Activated effector memory CD4-positive, alpha-beta T cell treated with anti-CD3 and anti-CD28 coated beads, Interleukin-2, amount 50 U/mL, for 16 hours (primary cell): ENCODE data around the gene CD27.
A peak's percentile ranks its signal among the peaks of the same experiment; 100 is the strongest.
"Not testable (repeated sequence)": the region's sequence is repeated elsewhere in the genome, so short reads cannot be mapped to it uniquely, and the experiment has no call there.

ENCODE experiments used
- DNase-seq: peaks from one replicate; pipeline ENCODE4 v3.0.0-alpha.2; 2020

CD27 gene

DNA sequence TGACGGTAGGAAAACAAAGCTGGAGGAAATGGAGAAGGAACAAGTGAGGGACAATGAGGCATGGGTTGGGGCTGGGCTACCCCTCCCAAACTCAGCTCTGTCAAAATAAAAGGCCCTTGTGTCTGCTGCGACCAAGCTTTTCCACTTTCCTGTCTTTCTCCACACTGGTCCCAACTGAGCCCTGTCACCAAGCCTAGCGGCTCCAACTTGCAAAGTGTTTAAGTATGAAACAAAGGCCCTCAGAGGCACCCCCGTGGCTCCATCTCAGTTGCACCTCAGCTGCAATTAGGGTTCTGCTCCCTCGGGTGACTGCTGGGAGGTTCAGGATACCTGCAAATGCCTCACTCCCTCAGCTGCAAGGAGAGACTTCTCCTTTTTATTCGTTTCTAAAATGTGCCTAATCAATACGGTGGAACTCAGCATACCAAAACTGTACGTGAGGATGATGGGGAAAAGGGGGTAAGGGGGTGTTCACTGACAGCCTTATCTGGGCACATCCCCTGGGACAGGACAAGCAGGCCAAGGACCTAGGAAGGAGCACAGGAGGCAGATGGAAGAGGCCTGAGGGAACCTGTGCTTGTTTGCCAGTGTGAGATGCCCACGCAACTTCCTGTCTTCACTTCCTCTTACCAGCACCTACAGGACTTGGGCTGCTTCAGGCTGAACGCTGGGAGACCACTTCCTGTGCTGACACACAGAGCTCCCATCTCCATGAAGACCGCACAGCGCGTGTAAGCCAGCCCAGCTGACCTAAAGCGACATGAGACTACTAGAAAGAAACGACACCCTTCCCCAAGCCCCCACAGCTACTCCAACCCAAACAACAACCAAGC, 16.9 kb downstream of the CD27 start:
- DNase-seq = peak; percentile 92

DNA sequence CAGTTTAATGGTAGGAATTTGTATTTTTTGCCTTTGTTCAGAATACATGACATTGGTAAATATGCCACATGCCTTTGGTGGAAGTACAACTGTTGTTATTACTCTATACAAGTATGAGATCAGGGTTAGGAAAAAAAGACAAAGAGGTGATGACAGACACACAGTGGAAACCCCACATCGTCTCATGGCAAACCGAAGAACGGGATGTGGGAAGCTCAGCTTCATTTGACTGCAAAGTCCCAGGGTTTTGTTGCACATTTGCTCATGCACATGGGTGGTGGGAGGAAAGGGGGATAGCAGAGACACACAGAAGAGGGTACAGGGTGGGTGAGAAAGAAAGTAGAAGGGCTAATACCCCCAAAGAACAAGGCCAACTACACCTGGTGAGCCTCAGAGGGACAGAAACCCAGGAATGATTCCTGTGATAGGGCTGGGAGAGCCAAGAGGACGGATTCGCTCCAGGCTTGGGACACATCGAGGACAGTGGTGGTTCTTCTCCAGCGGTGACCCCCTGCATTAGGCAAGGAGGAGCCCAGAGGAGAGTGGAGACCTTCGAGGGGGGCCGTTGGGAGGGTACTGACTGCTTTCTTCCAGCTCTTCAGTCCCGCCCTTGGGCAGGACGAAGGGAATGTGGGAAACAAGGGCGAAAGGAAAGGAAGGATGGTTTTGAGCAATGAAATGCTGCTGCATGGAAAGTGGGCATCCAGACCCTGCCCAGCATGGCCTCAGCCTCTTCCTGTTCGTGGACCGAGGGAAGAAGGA, 17.7 kb downstream of the CD27 start:
- DNase-seq = peak; percentile 75

DNA sequence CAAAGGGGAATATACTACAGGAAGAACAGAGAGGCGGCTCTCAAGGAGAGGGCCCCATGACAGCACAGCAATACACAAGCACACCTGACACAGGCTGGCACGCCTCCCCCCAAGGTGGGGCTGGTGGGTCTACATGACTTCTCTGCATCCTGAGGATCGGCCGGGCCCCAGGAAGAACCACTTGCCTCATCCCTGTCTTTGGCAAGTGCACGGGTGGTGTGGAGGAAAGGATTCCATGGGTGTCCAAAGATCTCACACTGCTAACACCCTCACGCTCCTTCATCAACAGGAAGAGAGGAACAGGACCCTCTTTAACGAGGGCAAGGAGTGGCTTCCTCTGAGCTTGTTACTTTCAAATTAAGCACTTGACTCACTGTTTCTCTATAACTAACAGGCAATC, 18.5 kb downstream of the CD27 start:
- DNase-seq = peak; percentile 74

DNA sequence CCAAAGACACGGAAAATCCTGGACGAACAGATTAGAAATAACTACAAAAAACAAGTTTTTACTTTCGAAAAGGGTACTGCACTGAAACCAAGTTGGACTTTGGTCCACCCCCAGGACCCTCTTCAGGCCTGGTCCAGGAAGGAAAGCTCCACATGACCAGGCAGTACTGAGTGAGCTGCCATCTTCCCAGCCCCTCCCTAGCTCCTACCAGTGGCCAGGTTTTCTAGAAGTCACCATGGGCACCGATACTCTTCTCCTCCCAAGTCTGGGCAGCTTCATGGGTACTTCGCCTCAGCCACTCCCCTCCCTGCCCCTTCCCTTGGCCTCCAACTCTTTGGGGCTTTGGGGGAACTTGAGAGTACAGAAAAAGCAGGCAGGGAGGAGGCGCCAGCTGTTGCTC, 19.1 kb downstream of the CD27 start:
- DNase-seq = no peak

DNA sequence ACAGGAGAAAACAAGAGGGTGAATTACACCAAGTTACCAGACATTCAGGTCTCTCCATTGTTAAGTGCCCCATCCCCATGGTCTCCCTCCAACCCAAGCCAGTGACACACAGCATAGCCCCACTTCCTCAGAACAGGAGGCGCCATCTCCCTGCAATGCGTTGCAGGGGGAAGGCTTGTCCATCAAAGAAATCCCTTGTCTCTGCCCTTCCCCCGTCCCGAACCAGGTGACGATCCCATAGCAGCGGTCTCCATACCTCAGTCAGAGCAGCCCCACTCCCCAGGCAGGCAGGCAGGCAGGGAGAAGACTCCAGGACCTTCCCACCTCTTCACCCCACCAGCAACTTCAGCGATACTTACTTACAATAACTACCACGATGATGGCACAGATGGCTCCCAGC, 19.8 kb downstream of the CD27 start:
- DNase-seq = no peak

DNA sequence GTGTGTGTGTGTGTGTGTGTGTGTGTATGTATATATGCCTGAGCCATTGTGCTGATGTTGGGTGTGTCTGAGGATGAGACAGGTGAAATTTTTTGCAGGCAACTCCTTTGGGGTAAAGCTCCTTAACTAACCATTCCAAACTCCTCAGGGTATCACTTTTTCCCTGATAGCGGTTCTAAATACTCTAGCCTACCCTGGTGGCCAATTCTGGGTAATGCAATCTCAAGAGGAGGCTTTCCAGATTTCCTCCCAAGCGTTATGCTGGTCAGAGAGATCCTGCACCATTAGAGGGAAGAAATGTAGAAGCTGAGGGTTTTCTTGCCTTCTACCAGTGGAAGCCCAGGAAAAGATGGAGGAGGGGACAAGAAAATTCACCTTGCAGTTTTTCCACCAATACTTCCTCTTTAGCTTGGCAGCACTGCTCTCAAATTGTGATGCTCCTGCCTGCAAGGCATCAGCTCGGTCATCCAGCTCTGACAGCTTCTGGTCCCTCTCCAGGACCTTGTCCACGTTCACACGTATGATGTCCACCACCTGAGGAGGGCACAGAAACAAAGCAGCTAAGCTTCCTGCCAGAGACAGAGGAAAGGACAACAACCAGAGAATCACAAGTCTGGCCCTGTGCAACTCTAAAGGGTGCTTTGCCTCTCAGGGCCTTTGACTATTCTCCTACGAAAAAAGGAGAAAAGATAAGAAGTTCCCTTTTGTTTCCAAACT, 20.9 kb downstream of the CD27 start:
- DNase-seq = no peak

DNA sequence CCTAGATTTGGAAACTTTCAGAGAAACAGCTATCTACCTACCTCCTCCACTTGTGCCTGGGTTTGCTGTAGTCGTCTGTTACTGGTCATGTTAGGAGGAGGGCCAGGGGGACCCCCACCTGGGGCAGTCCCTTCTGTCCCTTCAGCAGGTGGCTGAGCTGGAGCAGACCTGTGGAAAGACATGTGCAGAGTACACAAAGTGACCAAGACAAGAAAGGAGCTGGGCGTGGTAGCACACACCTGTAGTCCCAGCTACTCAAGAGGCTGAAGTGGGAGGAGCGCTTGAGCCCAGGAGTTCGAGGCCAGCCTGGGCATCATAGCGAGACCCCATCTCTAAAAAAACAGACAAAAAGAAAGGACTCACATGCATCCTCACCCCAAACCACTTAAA, 21.4 kb downstream of the CD27 start:
- no peak for DNase-seq

DNA sequence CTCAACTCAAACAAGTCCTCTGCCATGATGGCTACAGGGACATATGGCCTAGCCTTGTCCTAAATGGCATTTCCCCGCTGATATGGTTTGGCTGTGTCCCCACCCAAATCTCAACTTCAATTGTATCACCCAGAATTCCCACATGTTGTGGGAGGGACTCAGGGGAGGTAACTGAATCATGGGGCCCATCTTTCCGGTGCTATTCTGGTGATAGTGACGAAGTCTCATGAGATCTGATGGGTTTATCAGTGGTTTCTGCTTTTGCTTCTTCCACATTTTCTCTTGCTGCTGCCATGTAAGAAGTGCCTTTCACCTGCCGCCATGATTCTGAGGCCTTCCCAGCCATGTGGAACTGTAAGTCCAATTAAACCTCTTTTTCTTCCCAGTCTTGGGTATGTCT, 22.0 kb downstream of the CD27 start:
- not testable (repeated sequence) for DNase-seq

DNA sequence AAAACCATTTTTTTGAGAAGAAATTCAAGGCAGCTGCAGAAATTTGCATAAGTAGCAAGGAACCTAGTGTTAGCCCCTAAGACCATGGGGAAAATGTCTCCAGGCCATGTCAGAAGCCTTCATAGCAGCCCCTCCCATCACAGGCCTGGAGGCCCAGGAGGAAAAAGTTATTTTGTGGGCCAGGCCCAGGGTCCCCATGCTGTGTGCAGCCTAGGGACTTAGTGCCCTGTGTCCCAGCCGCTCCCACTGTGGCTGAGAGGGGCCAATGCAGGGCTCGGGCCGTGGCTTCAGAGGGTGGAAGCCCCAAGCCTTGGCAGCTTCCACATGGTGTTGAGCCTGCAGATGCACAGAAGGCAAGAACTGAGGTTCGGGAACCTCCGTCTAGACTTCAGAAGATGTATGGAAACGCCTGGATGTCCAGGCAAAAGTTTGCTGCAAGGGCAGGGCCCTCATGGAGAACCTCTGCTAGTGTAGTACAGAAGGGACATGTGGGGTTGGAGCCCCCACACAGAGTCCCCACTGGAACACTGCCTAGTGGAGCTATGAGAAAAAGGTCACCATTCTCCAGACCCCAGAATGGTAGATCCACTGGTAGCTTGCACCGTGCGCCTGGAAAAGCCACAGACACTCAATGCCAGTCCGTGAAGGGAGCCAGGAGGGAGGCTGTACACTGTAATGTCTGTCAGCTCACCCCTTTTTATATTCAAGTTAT, 23.0 kb downstream of the CD27 start:
- DNase-seq = not testable (repeated sequence)

DNA sequence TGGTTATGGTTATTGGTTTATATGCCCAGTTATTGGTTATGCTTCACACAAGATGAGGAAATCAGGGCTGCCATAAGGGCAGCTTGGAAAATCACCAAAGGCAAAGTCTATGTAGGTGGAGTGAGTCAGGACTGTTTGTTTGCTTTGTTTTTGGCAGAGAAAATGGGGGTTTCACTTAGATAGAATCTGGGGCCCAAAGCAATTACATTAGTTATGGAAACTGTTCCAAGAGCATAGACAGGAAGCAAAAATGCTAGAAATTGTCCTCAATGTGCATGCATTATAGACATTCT, 23.5 kb downstream of the CD27 start:
- no peak for DNase-seq

DNA sequence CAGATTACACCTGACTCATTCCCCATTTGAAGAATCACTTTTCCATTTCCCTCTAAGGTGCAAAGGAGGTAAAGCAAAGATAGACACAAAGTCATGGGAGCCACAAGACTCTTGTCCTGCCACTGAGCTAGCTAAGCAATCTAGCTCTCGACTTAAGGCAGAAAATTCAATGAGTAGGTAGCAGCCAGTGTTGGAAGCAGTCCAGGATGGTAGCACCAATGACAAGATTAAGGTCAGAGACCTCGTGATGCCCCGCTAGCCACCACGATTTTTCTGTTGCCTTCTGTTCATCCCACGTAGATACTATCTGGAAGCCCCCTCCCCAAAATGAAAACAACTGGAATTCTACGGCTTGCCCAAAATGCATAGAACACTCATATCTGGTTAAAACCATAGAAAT, 24.3 kb downstream of the CD27 start:
- DNase-seq = peak; percentile 64

DNA sequence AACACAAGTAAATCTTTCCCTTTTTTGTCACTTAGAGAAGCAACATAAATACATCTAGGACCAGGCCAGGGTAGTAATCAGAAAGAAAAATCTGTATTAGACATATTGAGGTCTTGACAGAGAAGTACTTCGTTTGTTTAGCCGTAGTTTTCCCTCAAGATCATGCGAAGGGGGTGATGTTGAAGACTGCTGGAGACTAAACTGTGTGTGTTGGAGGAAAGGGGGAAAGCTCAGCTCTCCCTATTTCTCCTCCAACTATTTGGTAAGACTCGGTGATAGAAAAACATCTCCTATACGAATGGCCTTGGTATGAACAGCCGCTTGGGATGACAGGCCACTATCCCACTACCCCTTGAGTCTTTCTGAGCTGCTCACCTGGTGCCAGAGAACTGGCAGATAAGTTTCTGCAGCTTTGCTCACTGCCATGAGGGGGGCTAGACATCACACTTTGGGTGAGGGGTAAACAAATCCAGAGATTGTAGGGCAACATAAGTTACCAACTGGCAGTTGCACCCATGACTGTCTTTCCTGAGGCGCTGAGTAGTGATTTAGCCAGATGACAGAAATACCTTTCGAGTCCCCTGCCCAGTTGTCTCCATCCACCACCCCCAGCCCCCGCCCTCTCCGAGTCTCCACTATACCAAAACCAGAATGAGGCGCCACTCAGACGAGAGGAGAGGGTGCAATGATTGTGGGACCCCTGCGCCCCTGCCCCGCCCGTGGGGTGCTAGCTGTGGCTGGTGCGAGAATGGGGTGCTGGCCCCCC, 25.0 kb downstream of the CD27 start:
- DNase-seq = peak; percentile 64

DNA sequence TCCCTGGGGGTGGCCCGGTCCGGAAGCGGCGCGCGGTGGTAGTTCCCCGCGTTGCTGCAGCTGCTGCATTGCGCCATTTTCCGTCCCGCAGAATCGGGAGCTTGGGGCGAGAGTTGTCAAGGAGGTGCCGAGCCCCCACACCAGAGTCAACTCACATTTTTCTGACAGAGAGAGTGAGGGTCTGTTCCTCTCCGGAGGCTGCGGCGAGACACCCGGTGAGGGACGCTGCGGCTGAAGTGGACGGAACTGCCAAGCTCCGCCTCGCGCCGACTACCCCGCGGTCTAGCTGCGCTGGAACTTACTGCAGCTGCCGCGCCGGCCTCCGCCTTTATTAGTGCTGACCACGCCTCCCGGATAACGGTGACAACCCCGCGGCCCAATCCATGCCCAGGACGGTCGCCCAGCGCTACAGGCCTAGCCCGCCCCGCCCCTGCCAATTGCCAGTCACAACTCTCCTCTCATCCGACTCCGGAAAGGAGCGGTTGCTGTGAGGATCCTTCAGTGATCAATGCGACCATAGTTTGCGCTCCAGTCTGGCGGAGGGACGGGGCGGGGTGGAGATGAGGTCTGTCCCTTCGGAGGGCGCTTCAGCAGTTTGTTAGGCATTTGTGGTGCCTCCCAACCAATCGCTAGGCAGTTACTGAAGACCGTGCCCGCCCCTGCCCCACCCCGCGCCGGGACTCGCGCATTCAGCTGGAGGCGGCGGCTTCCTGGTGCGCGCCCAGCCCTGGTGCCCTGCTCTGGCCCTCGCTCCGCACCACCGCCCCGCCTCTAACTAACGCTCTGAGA, 25.8 kb downstream of the CD27 start, which contains the start of gene VAMP1:
TSS of gene VAMP1 (minus strand) at position 303 of the 789 bp plus-strand sequence. CDS start at position 157, 146 bp downstream.
- peak; percentile 99 for DNase-seq

DNA sequence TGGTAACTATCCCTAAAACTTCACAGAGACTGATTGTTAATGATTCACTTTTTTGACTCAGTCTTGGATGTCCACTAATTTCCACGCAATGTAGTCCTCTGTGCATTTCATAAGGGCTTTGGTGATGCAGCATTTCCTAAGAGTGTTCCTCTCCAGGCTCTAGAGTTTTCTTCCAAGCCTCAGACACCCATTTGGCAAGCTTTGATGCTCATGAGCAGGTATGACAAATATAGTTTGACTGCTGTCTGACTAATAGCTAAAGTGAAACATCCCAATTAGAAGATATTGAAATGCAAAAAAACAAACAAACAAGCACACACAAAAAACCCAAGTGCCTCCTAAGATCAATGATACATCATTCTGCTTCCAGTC, 27.2 kb downstream of the CD27 start:
- no peak for DNase-seq

DNA sequence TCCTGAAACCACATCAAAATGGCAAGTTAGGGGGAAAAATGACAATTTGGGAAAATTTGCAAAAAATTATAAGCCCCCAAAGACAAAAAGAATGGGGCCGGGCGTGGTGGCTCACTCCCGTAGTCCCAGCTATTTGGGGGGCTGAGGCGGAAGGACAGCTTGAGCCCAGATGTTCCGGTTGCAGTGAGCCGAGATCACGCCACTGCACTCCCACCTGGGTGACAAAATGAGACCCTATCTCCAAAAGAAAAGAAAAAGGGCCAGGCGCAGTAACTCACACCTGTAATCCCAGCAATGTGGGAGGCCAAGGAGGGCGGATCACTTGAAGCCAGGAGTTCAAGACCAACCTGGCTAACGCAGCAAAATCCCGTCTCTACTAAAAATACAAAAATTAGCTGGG, 27.7 kb downstream of the CD27 start:
- no peak for DNase-seq

DNA sequence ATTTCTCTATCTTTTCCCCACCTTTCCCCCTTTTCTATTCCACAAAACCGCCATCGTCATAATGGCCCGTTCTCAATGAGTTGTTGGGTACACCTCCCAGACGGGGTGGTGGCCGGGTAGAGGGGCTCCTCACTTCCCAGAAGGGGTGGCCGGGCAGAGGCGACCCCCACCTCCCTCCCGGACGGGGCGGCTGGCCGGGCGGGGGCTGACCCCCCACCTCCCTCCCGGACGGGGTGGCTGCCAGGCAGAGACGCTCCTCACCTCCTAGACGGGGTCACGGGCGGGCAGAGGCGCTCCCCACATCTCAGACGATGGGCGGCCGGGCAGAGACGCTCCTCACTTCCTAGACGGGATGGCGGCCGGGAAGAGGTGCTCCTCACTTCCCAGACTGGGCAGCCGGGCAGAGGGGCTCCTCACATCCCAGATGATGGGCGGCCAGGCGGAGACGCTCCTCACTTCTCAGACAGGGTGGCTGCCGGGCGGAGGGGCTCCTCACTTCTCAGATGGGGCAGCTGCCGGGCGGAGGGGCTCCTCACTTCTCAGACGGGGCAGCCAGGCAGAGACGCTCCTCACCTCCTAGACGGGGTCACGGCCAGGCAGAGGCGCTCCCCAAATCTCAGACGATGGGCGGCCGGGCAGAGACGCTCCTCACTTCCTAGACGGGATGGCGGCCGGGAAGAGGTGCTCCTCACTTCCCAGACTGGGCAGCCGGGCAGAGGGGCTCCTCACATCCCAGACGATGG, 30.6 kb downstream of the CD27 start:
- not testable (repeated sequence) for DNase-seq

DNA sequence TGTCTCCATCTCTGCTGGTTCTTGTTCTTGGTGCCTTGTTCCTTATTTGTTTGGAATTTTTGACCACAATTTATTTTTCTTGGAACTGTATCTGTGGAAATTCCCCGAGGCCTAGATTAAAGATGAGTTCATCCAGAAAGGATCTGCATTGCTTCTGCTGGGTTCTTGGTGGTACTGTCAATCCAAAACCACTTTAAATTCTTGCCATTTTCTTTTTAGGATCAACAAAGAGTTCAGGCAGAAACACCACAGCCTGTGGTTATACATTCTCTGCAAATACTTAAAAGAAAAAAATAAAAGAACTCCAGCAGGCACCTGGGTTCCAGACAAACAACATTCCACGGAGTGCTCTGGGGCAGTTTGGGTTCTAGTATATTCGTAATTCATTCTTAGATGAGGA, 31.7 kb downstream of the CD27 start:
- DNase-seq = no peak

DNA sequence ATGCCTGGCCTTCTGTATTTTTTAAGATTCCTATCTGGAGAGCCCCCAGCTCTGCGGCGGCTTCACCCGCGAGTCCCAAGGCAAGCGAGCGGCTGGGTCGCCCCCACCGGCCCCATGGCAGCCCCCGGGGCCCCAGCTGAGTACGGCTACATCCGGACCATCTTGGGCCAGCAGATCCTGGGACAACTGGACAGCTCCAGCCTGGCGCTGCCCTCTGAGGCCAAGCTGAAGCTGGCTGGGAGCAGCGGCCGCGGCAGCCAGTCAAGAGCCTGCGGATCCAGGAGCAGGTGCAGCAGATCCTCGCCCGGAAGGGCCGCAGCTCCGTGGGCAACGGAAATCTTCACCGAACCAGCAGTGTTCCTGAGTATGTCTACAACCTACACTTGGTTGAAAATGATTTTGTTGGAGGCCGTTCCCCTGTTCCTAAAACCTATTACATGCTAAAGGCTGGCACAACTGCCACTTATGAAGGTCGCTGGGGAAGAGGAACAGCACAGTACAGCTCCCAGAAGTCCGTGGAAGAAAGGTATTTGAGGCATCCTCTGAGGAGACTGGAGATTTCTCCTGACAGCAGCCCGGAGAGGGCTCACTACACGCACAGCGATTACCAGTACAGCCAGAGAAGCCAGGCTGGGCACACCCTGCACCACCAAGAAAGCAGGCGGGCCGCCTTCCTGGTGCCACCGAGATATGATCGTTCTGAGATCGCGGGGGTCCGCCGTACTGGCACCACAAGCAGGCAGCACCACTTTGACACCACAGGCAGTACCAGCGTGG, 33.0 kb downstream of the CD27 start:
- DNase-seq = not testable (repeated sequence)

DNA sequence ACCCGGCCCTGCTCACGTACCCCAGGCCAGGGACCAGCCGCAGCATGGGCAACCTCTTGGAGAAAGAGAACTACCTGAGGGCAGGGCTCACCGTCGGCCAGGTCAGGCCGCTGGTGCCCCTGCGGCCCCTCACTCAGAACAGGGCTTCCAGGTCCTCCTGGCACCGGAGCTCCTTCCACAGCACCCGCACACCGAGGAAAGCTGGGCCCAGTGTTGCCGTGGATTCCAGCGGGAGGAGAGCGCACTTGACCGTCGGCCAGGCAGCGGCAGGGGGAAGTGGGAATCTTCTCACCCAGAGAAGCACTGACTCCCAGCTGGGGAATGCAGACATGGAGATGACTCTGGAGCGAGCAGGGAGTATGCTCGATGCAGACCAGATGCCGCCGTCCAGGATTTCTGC, 33.7 kb downstream of the CD27 start:
- DNase-seq = no peak

DNA sequence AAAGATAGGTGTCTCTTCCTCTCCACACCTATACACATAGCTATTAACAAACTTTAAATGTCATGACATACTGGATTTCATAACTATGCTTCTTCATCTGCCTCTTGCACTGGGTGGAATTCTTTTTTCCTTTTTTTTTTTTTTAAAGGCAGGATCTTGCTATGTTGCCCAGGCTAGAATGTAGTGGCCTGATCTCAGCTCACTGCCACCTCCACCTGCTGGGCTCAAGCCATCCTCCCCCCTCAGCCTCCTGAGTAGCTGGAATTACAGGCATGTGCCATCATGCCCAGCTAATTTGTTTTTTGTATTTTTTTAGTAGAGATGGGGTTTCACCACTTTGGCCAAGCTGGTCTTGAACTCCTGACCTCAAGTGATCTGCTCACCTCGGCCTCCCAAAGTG, 43.5 kb downstream of the CD27 start:
- DNase-seq = no peak
